Stimulated activated CD8-positive, alpha-beta memory T cell treated with anti-CD3 and anti-CD28 coated beads, Interleukin-12 subunit alpha, Interleukin-12 subunit beta, amount 100 ng/mL, for 4 hours (primary cell): ENCODE measurements around the gene ANKS3.

Experiments used
- DNase-seq: peaks from one replicate; pipeline ENCODE4 v3.0.0-alpha.2; 2020; ENCODE audit warnings: low read depth

The ANKS3 gene, protein sequence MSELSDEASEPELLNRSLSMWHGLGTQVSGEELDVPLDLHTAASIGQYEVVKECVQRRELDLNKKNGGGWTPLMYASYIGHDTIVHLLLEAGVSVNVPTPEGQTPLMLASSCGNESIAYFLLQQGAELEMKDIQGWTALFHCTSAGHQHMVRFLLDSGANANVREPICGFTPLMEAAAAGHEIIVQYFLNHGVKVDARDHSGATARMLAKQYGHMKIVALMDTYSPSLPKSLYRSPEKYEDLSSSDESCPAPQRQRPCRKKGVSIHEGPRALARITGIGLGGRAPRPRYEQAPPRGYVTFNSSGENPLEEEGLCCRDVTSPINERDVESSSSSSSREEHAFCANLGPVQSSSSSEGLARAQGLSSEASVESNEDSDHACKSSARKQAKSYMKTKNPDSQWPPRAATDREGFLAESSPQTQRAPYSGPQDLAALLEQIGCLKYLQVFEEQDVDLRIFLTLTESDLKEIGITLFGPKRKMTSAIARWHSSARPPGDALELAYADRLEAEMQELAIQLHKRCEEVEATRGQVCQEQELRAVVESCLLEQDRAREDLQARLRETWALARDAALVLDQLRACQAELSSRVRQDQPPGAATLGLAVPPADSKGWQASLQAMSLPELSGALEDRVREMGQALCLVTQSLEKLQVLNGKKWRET

DNA sequence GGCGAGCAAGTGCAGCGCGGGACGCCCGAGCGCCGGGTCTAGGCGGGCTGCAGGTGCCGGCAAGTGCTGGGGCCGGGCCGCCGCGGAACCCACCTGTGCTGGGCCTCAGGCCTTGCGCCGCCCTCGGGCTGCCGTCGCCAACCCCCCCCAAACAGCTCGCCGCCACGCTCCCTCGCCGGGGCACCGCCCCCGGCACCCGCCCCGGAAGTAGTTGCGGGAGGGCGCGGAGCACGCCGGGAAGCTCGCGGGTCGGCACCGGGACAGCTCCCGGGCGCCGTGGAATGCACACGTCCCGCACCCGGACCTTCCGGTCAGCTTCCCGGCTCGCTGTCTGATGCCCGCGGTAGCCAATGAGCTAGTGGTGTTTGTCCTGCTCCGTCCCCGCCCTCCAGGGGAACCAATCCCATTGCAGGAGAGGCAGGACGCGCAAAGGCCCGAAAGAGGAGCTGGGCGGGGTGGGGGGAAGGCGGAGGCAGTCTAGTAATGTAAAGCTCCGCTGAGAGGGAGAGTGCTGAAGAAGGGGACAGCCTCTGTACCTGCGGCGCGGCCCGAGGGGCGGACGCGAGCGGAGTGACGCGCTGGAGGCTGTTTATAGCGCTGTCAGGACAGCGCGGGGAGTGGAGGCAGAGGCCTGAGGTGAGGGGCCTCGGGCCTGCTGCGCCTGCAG lies at the start of gene ANKS3, which contains the start of gene DNAAF8:
TSS of gene ANKS3 (minus strand) at position 209 of the 667 bp plus-strand sequence. CDS start 4,122 bp downstream, outside the sequence.
TSS of gene DNAAF8 (plus strand) at position 475 of the 667 bp plus-strand sequence. CDS start 1,978 bp downstream, outside the sequence.
- peak; percentile 72 for DNase-seq

DNA sequence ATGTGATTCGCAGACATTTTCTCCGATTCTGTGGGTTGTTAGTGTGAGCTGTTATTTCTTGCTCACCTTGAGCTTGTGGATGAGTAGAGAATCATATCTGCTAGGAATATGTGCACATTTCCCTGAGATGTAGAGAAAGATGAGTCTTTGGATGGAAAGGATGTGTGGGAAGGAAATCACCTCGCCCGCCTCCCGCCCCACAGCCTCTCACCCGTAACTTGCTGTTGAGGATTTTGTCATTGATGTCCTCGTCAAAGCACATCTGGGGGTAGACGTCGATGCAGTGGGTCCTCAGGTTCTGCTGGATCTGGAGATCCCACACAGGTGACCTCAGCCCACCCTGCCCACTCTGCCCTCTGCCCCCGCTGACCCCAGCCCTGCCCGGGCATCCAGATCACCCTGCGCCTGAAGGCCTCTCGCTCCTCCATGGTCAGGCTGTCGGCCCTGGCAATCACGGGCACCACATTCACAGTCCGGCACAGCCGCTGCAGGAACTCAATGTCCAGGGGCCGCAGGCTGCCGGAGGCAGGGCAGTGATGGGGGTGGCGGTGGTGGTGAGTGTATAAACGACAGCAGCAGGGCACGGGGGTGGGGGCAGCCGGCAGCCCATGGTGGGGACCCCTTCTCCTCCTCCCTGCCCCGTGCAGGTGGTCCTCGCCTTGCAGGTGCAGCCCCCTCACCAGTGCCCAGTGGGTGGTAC lies 49.3 kb upstream of the ANKS3 start:
- DNase-seq: no peak

DNA sequence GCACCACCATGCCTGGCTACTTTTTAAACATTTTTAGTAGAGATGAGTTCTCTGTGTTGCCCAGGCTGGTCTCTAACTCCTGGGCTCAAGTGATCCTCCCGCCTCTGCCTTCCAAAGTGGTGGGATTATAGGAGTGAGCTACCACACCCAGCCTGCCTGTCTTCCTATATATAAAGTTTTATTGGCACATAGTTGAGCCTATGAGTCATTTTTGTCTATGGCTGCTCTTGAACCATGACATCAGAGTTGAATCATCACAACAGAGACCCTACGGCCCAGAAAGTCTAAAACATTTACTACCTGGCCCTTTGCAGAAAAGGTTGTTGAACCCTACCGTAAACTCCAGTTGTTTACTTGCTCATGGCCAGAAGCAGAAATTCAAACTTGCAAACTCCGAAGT lies 46.2 kb upstream of the ANKS3 start:
- no peak for DNase-seq

DNA sequence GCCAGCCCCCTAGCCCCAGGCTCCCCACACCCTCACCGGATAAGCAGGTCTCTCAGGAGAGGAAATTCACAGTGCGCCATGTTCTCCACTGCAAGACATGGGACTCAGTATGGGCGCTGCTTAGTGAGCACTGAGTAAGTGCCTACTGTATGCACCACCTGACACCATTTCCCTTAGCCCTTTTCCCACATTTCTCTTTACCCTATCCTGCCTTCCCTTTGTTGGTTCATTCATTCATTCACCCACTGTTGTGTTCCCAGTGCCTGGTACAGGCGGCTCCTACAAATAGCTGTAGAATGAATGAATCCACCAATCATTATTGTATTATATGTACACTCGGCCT lies 44.0 kb upstream of the ANKS3 start:
- DNase-seq: no peak

DNA sequence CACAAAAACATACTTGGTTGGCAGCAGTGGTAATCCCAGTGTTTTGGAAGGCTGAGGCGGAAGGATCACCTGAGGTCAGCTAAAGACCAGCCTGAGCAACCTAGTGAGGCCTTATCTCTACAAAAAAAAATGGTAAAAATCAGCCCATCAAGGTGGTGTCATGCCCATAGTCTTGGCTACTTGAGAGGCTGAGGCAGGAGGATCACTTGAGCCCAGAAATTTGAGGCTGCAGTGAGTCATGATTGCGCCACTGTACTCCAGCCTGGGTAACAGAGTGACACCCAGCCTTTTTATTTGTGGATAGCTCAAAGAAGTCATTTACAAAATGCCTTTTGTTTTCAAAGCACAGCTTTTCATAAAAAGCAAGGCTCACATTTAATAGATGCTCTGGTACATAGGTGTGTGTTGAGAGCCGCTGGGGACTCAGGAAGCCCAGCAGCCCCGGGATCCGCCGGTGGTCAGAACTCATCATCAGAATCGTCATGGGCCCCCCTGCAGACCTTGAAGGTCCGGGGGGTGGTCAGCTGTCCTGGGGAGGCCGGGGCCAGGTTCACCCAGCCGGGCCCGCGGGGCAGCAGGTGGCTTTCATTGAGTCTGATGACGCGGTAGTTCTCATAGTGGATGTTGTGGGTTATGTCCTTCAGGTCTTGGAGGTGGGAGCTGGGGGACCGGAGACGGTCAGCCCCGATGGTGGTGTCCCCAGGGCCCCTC lies 43.4 kb upstream of the ANKS3 start:
- no peak for DNase-seq

DNA sequence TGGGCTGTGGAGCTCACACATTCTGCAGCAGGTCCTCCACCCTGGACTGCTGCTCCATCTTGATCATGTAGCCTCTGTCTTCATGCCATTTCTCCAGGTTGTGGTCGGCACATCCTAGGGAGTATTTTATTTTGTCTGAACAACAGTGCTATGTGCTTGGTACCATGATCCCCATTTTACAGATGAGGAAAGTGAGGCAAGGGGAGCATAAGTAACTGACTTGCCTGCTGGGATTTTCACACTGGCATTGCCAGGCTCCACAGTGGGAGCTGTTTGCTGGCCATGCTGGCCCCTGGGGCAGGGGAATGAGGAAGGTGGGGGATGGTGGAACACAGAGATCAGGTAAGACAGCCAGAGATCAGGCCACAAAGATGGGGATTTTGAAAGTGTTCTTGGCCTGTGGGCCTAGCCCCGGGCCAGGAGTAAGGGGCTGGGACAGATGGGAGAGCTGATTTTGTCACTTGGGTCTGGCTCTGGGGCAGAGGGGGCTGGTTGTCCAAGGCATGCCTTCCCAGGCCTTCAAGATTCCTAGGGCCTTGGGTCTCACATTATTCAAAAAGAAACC lies 42.2 kb upstream of the ANKS3 start:
- DNase-seq: no peak

DNA sequence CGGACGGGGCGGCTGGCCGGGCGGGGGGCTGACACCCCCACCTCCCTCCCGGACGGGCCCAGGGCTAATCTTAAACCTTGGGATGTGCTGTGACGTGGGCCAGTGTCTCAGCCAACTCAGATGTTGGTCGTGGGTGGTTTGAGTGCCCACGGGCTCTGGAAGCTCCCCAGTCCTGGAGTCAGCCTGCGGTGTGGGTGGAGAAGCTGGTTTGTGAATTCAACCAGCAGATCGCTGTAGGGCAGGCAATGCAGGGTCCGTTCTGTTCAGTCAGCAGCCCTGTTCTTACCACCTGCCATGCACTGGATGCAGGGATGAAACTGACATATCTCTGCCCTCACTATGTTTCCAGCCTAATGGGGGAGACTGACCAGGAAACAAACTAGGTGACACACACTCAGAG lies 40.9 kb upstream of the ANKS3 start:
- no peak for DNase-seq

DNA sequence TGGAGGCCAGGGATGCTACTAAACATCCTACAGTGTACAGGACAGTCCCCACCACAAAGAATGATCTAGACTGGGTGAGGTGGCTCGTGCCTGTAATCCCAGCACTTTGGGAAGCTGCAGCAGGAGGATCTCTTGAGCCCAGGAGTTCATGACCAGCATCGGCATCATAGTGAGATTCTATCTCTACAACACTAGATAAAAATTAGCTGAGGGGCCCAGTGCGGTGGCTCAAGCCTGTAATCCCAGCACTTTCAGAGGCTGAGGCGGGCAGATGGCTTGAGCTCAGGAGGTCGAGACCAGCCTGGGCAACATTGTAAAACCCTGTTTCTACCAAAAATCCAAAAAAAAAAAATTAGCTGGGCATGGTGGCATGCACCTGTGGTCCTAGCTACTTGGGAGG lies 38.3 kb upstream of the ANKS3 start:
- DNase-seq: no peak

DNA sequence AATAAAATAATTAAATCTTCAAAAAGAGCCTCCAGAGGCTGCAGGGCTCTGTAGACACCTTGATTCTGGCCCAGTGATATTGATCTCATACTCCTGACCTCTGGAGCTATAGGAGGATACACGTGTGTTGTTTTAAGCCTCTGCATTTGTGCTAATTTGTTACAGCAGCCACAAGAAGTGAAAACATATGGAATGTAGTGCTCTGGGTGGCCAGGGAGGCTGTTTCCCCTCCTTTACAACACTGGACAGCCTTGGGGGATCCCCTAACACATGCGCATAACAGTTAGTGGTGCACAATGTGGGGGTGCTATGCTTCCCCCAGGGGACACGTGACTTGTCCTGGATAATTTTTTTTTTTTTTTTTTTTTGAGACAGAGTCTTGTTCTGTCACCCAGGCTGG lies 37.6 kb upstream of the ANKS3 start:
- DNase-seq: no peak

DNA sequence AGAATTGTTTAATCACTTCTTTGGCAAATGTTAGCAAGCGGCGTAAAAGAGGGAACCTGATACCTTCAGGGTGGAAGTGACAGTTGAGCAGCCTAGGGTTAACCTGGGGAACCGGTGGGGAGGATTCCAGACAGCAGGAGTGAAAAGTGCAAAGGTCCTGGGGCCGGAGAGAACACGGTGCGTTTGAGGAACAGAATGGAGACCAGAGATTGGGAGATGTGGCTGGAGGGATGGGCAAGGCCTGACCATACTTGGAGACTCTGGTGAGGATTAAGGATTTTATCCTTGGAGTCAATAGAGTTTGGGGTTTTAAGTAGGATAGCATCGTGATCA lies 35.2 kb upstream of the ANKS3 start:
- no peak for DNase-seq

DNA sequence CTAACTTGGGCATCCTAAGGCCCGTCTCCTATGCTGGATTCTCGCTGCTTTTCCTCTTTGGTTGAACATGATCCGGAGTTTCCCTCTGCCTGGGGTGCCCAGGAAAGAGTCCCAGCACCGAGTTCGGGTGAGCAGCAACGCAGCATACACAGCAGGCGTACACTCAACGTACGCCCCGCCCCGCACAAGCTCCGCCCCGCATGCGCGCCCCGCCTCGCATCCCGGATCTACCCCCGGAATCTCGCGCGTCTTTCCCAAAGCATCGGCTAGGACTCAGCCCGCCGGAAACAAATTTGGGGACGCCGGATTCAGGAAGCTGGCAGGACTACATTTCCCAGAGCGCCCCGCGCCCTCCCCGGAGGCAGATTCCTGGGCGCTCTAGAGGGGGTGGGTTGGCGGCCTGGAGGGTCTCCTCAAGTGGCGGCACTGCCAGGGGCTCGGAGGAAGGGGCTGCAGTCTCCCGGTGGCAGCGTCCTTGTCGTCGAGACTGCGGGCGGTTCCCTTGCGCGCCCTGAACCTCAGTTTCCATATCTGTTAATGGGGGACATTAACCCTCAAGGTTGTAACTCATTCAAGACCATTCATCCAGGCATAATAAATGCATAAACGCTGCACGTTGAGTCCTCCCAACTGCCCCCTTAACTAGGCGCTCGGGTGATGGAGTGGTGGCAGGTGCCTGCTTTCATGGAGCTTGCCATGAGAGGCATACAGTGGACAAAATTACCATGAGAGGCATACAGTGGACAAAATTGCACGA lies 34.7 kb upstream of the ANKS3 start:
- peak; percentile 69 for DNase-seq

DNA sequence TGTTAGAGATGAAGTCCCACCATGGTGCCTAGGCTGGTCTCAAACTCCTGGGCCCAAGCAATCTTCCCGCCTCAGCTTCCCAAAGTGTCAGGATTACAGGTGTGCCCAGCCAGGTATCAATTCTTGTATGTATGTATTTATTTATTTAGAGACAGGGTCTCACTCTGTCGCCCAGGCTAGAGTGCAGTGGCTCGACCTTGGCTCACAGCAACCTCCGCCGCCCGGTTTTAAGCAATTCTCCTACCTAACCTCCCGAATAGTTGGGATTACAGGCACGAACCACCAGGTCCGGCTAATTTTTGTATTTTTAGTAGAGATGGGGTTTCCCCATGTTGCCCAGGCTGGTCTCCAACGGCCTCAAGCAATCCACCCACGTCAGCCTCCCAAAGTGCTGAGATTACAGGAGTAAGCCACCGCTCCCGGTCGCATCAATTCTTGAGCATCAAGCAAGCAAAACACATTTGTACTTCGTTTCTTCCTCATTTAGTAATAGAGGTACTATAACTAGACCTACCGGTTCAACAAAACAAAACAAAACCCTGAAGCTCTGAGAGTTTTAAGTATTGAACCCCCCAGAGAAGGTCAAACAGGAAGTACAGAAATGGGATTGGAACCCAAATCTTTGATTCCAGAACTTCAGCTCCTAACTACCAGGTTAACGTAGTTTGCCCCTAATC lies 33.9 kb upstream of the ANKS3 start:
- no peak for DNase-seq

DNA sequence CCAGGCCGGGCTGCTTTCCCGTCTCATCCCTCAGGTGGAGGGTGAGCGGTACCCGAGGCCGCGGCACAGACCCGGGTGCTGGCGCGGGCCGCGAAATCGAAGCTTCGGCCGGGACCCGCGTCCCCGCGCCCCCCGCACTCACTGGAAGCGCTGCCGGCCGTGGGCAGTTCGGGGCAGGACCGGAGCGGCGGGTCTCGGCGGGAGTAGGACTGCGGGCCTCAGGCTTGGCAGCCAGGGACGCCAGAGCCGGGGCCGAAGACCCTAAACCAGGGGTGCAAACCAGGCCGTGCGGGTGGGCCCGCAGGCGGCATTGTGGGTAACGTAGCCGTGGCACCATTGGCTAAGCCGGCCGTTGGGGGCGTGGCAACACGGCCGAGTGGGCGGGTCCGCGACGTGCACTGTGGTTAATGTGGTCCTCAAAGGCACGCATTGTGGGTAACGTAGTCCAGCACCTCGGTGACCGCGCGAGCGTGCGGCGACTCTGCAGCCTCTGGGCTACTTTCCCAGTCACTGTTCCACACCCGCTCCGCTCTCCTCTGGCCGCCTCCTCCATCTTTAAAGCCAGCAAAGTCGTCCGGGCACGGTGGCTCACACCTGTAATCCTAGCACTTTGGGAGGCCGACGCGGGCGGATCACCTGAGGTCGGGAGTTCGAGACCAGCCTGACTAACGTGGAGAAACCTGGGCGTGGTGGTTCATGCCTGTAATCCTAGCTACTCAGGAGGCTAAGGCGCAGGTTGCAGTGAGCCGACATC lies 33.0 kb upstream of the ANKS3 start, which contains the start of gene ZNF500:
TSS of gene ZNF500 (minus strand) at position 288 of the 754 bp plus-strand sequence. CDS start 1,184 bp downstream, outside the sequence.
- peak; percentile 94 for DNase-seq

DNA sequence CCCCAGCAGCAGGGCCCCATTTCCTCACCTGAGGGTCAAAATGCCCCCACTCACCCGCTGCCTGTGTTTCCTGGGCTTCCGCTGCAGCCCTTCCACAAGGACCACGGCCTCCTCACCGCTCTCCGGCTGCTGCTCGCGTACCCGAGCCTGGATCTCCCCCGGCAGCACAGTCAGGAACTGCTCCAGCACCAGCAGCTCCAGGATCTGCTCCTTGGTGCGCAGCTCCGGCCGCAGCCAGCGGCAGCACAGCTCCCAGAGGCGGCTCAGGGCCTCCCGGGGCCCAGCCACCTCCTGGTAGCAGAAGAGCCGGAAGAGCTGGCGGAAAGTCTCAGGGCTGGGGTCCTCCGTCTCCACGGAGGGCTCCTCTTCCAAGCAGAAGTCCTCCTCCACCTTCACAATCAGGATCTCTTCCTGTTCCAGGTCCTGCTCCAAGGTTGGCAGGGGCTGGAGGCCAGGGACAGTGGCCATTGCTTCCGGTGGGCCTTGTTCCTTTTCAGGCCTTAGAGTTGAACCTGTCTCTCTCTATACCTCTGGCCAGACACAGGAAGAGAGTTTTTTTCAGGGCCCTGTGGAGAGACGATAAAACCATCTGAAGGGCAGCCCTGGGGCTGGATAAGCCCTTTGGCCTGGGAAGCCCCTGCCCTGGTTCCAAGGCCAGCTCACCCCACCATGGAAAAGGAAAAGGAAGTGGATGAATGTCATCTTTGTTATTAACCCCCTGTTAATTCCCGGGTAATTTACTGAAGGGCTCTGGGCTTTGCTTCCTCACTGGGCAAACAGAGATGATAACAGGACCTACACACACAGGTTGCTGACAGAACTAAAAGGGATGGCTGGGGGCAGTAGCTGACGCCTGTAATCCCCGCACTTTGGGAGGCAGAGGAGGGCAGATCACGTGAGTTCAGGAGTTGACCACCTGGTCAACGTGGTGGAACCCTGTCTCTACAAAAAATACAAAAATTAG lies 31.7 kb upstream of the ANKS3 start:
- no peak for DNase-seq

DNA sequence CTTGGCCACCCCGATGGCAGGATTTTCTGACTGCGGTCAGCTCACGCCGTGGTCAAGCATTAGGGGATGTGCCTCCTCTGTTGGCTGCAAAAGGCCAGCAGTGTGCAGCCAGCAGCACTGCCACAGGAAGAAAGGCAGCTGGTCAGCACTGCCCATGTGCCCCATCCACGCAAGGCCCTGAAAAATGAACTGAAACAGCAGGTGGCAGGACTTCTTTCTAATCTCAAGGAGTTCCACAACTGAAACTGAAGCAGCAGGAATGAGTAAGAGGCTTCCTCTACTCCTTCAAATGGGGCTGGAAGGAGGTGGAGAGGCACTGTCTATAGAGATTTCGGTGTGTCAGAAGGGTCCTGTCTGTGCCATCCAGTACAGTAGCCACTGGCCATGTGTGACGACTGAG lies 29.7 kb upstream of the ANKS3 start:
- DNase-seq: no peak

DNA sequence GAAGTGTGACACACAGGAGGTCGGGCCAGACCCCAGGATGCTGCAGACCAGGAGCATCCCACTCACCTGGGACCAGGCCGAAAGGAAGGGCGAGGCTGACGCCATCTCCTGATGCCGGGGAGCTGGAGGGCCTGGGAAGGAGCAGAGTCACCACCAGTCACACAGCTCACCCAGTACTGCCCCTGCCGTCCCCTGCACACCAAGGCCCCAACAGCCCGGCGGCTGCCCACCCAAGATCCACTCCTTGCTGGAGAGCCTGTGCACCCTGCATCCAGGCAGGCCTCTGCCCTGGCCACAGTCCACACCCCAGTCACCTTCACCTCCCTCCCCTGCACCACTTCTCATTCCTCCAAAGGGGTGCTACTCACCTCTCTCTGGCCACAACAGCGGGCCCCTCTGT lies 28.1 kb upstream of the ANKS3 start:
- DNase-seq: no peak

DNA sequence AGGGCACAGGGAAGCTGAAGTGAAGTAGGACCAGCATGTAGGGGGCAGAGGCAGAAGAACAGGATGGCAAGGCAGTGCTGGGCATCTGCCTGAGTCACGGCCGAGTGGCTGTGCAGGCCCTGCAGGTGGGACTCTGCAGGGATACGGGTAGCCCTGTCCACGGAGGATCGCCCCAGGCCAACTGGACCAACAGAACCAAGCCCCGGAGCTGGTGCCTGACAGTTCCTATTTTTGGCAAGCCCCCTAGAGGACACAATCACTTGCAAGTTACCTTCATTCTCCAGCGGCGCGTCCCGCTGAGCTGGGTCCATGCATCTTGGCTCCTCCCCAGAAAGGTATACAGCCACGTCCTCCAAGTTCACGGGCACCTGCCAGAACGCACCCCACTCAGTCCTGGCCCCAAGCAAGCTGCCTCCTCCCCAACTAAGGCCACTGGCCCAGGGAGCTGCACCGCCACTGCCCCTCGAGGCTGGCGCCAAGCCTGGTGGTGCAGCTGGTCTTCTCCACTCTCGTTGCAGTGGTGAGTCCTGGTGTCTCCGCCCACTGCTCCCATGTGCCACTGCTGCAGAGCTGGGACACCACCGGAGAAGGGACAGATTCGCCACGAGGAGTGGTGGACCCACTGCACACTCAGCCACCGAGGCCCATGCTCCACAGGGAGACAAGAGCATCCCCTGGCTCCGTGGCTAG lies 26.3 kb upstream of the ANKS3 start:
- DNase-seq: no peak

DNA sequence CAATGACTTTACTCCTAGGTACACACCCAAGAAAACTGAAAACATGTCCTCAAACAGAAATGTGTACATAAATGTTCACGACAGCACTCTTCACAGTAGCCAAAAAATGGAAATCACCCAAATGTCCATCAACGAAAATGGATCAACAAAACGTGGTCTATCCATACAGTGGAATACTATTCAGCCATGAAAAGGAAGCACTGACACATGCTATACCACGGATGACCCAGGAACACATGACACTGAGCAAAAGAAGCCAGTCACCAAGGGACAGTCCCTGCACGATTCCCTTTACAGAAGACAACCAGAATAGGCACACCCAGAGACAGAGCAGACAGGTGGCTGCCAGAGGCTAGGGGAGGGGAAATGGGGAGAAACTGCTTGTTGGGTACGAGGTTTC lies 21.6 kb upstream of the ANKS3 start:
- DNase-seq: no peak
